Activated CD4-positive, alpha-beta T cell treated with anti-CD3 and anti-CD28 coated beads, Interleukin-2, amount 10 ng/mL, durations not matched to agents 24 days and 14 days (primary cell): ENCODE measurements around the gene TP53BP2. TPM values are rescaled to one million over a fixed set of nuclear protein-coding genes. Genes with fewer than 3 reads are reported as not detected.
"Not testable (repeated sequence)": the region's sequence is repeated elsewhere in the genome, so short reads cannot be mapped to it uniquely, and the experiment has no call there.

Source experiments
- DNase-seq: peaks from one replicate; pipeline ENCODE4 v3.0.0; 2022
- H3K27ac Mint-ChIP-seq: one replicate; pipeline ENCODE4 v1.8.0; 2022; ENCODE audit warnings: mild to moderate bottlenecking, mixed read lengths
- H3K27me3 Mint-ChIP-seq: one replicate; pipeline ENCODE4 v1.8.0; 2022; ENCODE audit warnings: mixed read lengths
- H3K36me3 Mint-ChIP-seq: one replicate; pipeline ENCODE4 v1.8.0; 2022; ENCODE audit warnings: low read depth, mild to moderate bottlenecking, mixed read lengths
- H3K4me1 Mint-ChIP-seq: one replicate; pipeline ENCODE4 v1.8.0; 2021; ENCODE audit warnings: mixed read lengths
- H3K4me3 Mint-ChIP-seq: one replicate; pipeline ENCODE4 v1.8.0; 2022; ENCODE audit warnings: mild to moderate bottlenecking, moderate library complexity, mixed read lengths
- H3K9me3 Mint-ChIP-seq: one replicate; pipeline ENCODE4 v1.8.0; 2021; ENCODE audit warnings: mixed read lengths
- intact Hi-C: fragments of 100-400 bp; cut with micrococcal nuclease; formaldehyde crosslinking; loops from one replicate; pipeline ENCODE4 v1.15.1; 2023
- total RNA-seq: library from RNA; stranded (reverse); gene quantifications from 2 replicates; pipeline ENCODE4 v1.2.3, GENCODE V29; 2022

TP53BP2 gene
- total RNA-seq, 1 donor from 2014 or later: 47.7 TPM

GRCh38 chr1:223815020-223815853, 30.5 kb downstream of the TP53BP2 start:
- H3K9me3 Mint-ChIP-seq: no peaks in the 10 kb centered on the region
- H3K4me3 Mint-ChIP-seq: no peak overlapping the region
- intact Hi-C loops: no loop called here
- peak; percentile 51 for DNase-seq
- H3K27me3 Mint-ChIP-seq: no peaks in the 10 kb centered on the region
- H3K36me3 Mint-ChIP-seq: peaks cover 34% of the 10 kb centered on the region
- H3K27ac Mint-ChIP-seq: no peak overlapping the region
- H3K4me1 Mint-ChIP-seq: peaks cover 22% of the 10 kb centered on the region

GRCh38 chr1:223813645-223814044, 32.1 kb downstream of the TP53BP2 start:
- Mint-ChIP-seq H3K4me1 (peaks cover 22% of the 10 kb centered on the region), H3K4me3 (no peak overlapping the region), H3K27ac (peak overlapping the region; percentile 21), H3K9me3 (no peaks in the 10 kb centered on the region), H3K36me3 (peaks cover 29% of the 10 kb centered on the region), H3K27me3 (no peaks in the 10 kb centered on the region)
- intact Hi-C loops: no loop called here
- DNase-seq: no peak

GRCh38 chr1:223811634-223812101, 34.1 kb downstream of the TP53BP2 start:
- intact Hi-C loops: loop anchor here (1.0 kb wide), 2 partner anchors 35 to 240 kb away; no protein-coding TSS in a partner anchor
- peak; percentile 69 for DNase-seq

GRCh38 chr1:223810586-223810985, 35.2 kb downstream of the TP53BP2 start:
- no peak overlapping the region for H3K27ac Mint-ChIP-seq
- intact Hi-C loops: no loop called here
- no peaks in the 10 kb centered on the region for H3K27me3 Mint-ChIP-seq
- H3K4me3 Mint-ChIP-seq: no peak overlapping the region
- peaks cover 19% of the 10 kb centered on the region for H3K4me1 Mint-ChIP-seq
- no peaks in the 10 kb centered on the region for H3K9me3 Mint-ChIP-seq
- H3K36me3 Mint-ChIP-seq: peaks cover 39% of the 10 kb centered on the region
- DNase-seq: no peak

More at GRCh38 chr1:223811634-223812101, 34.1 kb downstream of the TP53BP2 start:
- Mint-ChIP-seq H3K36me3 (peaks cover 39% of the 10 kb centered on the region), H3K27me3 (no peaks in the 10 kb centered on the region), H3K4me1 (peaks cover 22% of the 10 kb centered on the region), H3K4me3 (no peak overlapping the region), H3K9me3 (no peaks in the 10 kb centered on the region), H3K27ac (no peak overlapping the region)

GRCh38 chr1:223809905-223810304, 35.8 kb downstream of the TP53BP2 start:
- peak; percentile 50 for DNase-seq
- intact Hi-C loops, H3K9me3 Mint-ChIP-seq, H3K27ac Mint-ChIP-seq, H3K4me3 Mint-ChIP-seq, H3K27me3 Mint-ChIP-seq: not testable (repeated sequence)
- Mint-ChIP-seq H3K36me3 (peaks cover 39% of the 10 kb centered on the region), H3K4me1 (peaks cover 17% of the 10 kb centered on the region)

- H3K27ac Mint-ChIP-seq: no peak overlapping the region
- DNase-seq: no peak
- intact Hi-C loops: no loop called here
- H3K9me3 Mint-ChIP-seq: no peaks in the 10 kb centered on the region
- H3K4me1 Mint-ChIP-seq: no peaks in the 10 kb centered on the region
- no peak overlapping the region for H3K4me3 Mint-ChIP-seq
- H3K27me3 Mint-ChIP-seq: no peaks in the 10 kb centered on the region
- peaks cover 49% of the 10 kb centered on the region for H3K36me3 Mint-ChIP-seq
Measured at GRCh38 chr1:223803211-223803610, 42.5 kb downstream of the TP53BP2 start.

DNA sequence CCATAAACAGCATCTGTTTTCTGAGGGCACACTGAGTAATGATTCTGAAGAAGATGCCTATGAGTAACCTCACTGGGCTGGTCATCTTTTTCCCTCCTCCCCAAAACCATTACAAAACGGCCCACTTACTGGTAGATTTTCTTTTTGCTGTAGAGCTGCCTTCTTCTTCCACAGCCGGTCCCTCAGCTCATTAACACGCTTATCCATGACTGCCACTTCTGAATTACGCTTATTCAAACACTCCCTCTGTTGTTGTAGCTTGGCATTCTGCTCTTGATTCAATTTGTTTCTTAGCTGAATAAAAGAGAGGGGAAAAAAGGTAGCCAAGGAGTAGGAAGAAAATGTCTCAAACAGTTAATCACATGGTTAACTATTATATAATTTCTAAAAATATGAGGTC, 43.1 kb downstream of the TP53BP2 start:
- H3K4me3 Mint-ChIP-seq: no peak overlapping the region
- peak; percentile 29 for DNase-seq
- no peaks in the 10 kb centered on the region for H3K4me1 Mint-ChIP-seq
- no peaks in the 10 kb centered on the region for H3K27me3 Mint-ChIP-seq
- H3K9me3 Mint-ChIP-seq: no peaks in the 10 kb centered on the region
- intact Hi-C loops: no loop called here
- H3K36me3 Mint-ChIP-seq: peaks cover 52% of the 10 kb centered on the region
- H3K27ac Mint-ChIP-seq: peak overlapping the region; percentile 26

DNA sequence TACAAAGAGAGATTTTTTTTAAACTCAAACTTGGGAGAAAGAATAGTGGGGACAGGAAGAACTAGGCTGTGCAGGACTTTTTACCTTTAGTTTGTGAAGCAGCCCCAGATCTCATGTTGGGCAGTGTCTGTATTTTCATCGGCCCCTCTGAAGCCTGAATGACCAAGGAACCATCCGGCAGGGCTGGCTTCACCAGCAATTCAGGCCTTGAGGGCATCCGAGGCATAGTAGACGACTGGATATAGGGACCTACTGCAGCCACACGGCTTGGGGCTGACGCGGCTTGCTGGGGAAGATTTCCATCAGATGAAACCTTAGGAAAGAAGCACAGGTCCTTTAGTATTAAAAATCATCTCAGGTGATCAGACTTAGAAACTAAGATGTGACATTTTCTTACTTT, 43.7 kb downstream of the TP53BP2 start:
- H3K27ac Mint-ChIP-seq: no peak overlapping the region
- peak; percentile 25 for DNase-seq
- H3K4me1 Mint-ChIP-seq: no peaks in the 10 kb centered on the region
- intact Hi-C loops: no loop called here
- H3K9me3 Mint-ChIP-seq: no peaks in the 10 kb centered on the region
- no peaks in the 10 kb centered on the region for H3K27me3 Mint-ChIP-seq
- no peak overlapping the region for H3K4me3 Mint-ChIP-seq
- H3K36me3 Mint-ChIP-seq: peaks cover 48% of the 10 kb centered on the region

GRCh38 chr1:223796210-223796609, 49.5 kb downstream of the TP53BP2 start:
- peak; percentile 27 for DNase-seq
- peaks cover 2% of the 10 kb centered on the region for H3K4me1 Mint-ChIP-seq
- H3K27me3 Mint-ChIP-seq: no peaks in the 10 kb centered on the region
- no peak overlapping the region for H3K4me3 Mint-ChIP-seq
- intact Hi-C loops: no loop called here
- H3K27ac Mint-ChIP-seq: no peak overlapping the region
- no peaks in the 10 kb centered on the region for H3K9me3 Mint-ChIP-seq
- peaks cover 34% of the 10 kb centered on the region for H3K36me3 Mint-ChIP-seq

DNA sequence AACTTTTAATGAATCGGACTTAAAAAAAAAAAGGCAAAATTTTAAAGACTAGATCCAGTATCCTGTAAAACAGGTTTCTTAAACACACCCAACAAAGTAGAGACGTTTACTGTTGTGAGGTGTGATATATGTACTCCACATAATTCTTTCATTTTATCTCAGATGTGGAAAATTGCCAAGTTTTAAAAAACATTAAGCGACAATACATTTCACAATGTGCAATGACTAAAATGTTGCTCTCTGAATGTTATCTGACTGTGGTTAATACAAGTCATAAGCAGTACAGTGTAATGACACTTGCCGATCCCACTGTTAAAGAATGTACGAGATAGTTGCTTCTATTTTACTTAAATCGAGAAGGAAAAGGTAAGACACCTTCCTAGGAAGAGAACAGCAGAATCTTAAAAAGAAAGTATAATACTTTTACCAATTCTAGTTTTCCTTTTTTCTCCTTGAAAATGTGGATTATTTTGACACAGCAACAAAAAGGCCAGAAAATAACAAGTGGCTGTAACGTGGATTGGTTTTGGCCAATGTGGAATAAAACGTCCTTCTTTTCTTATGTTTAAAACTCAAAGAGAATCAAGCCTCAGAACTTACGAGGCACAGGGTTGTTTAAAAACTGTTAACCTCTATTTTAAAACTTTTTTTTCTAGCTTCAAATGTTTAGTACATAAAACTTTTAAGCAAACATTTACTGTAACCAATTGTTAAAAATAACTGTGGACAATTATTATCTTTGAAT, 51.4 kb downstream of the TP53BP2 start:
- Mint-ChIP-seq H3K27ac (no peak overlapping the region), H3K4me3 (no peak overlapping the region), H3K9me3 (no peaks in the 10 kb centered on the region), H3K27me3 (no peaks in the 10 kb centered on the region), H3K4me1 (peaks cover 2% of the 10 kb centered on the region), H3K36me3 (peaks cover 25% of the 10 kb centered on the region)
- no peak for DNase-seq
- intact Hi-C loops: no loop called here

DNA sequence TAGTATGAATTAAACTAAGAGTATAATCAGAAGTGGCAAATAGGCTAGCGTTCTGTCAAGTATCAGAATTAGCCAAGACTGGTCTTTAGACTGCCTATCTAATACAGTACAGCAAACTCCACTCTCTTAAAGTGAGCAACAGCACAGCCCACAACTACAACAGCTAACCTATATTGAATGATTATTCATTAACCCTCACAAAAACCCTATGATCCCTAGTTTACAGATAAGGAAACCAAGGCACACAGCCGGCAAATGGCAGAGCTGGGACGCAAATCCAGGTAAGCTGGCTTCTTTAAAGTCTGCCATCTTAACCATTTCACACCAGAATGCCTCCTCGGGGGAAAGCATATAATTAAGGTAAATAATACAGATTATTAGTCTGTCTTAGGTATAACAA, 52.0 kb downstream of the TP53BP2 start:
- peaks cover 2% of the 10 kb centered on the region for H3K4me1 Mint-ChIP-seq

GRCh38 chr1:223792046-223792445, 53.7 kb downstream of the TP53BP2 start:
- Mint-ChIP-seq H3K27me3 (no peaks in the 10 kb centered on the region), H3K4me1 (peaks cover 2% of the 10 kb centered on the region), H3K4me3 (no peak overlapping the region), H3K27ac (no peak overlapping the region), H3K9me3 (no peaks in the 10 kb centered on the region), H3K36me3 (peaks cover 21% of the 10 kb centered on the region)
- DNase-seq: no peak
- intact Hi-C loops: no loop called here

More for the DNA sequence above, 52.0 kb downstream of the TP53BP2 start:
- no peaks in the 10 kb centered on the region for H3K27me3 Mint-ChIP-seq
- no peaks in the 10 kb centered on the region for H3K9me3 Mint-ChIP-seq
- H3K4me3 Mint-ChIP-seq: no peak overlapping the region
- no peak overlapping the region for H3K27ac Mint-ChIP-seq
- DNase-seq: peak; percentile 34
- peaks cover 25% of the 10 kb centered on the region for H3K36me3 Mint-ChIP-seq
- intact Hi-C loops: no loop called here

- no peak overlapping the region for H3K4me3 Mint-ChIP-seq
- no peaks in the 10 kb centered on the region for H3K27me3 Mint-ChIP-seq
- peaks cover 2% of the 10 kb centered on the region for H3K4me1 Mint-ChIP-seq
- H3K9me3 Mint-ChIP-seq: no peaks in the 10 kb centered on the region
- intact Hi-C loops: no loop called here
- no peak overlapping the region for H3K27ac Mint-ChIP-seq
- peak; percentile 39 for DNase-seq
- peaks cover 24% of the 10 kb centered on the region for H3K36me3 Mint-ChIP-seq
Measured at GRCh38 chr1:223788746-223789415, 56.9 kb downstream of the TP53BP2 start.

GRCh38 chr1:223785808-223786207, 59.9 kb downstream of the TP53BP2 start:
- Mint-ChIP-seq H3K9me3 (no peaks in the 10 kb centered on the region), H3K4me3 (no peak overlapping the region), H3K27me3 (no peaks in the 10 kb centered on the region), H3K4me1 (no peaks in the 10 kb centered on the region), H3K27ac (no peak overlapping the region), H3K36me3 (peaks cover 29% of the 10 kb centered on the region)
- no peak for DNase-seq
- intact Hi-C loops: no loop called here
